GM18909 (cell line): Measurements from ENCODE around the gene BMP8B.

Experiments
- ATAC-seq: cut with Tn5 transposase; IDR thresholded peaks from one replicate; pipeline ENCODE4 v1.9.1; 2021; ENCODE audit warnings: mild to moderate bottlenecking; ENCODE audit not compliant: unreplicated experiment, poor library complexity

BMP8B gene

DNA sequence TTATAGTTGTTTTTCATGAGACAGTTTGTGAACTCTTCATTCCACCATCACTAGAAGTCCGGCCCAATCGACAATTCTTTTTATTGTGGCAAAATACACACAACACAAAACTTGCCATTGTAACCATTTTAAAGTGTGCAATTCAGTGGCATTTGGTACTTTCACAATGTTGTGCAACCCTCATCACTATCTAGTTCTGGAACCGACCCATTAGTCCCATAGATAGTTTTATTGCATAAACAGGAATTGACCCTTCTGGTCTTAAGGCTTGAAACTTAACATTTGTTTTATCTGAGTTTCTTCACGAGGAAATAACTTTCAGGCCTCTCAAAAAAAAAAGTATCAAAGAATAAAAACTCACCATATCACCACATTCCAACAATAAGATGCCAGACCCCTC is 58.8 kb downstream of the BMP8B start:
- ATAC-seq: no peak

DNA sequence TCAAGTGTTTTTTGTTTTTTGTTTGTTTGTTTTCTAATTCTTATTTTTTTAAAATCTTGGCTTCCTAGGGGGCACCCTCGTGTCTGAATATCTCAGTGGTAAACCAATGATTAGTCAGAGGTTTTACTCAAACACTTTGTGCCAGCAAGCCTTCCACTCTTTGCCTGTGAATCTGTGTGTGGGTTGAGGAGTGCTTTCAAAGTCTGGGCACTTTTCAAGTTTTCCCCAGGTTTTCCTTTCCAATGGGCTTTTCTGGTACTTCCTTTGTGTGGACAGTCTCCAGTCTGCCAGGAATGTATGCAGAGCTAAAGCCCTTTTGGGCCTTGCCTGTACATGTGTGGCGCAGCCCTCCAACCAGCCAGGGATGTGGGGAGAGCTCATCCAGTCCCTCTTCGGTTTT is 59.6 kb downstream of the BMP8B start:
- ATAC-seq: no peak

DNA sequence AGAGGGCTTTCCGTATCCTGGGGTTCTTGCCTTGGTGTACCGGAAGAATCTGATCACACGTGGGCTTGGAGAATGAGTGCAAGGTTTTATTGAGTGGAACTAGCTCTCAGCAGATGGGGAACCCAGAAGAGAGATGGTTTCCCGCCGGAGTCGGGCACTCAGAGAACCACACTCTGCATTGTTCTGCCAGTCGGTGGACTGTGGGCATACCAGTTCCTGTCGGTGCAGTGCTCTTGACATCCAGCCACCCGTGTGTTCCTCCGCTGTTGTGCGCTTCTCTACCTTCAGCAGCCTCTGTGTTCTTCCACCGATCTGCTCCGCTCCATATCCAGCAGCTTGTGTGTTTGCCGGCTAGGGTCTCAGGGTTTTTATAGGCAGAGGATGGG is 60.7 kb downstream of the BMP8B start:
- ATAC-seq: no peak

DNA sequence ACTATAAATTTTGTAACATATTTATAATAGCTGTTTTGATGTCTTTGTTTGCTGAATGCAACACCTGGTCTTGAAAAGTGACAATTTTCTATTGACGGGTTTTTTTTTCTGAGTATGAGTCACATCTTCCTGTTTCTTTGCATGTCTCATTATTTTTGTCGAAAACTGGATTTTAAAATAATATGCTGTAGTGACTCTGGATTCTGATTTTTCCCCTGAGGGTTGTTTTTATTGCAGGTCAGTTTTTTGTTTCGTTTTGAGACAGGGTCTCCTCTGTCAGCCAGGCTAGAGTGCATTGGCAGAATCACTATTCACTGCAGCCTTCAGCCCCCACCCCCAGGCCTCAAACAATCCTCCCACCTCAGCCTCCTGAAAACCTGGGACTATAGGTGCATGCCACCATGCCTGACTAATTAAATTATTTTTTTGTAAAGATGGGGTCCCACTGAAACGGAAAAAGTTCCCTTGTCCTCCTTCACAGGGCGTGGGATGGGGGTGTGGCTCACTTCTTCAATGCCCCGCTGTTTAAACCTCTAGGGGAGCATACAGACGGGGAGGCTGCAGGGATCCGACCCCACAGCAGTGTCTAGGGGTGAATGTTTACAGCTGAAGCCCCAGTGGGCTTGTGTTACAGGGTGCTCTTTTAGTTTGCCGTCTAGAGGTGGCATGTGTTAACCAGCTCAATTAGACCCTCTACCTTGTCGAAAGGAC is 61.3 kb downstream of the BMP8B start:
- ATAC-seq: no peak

DNA sequence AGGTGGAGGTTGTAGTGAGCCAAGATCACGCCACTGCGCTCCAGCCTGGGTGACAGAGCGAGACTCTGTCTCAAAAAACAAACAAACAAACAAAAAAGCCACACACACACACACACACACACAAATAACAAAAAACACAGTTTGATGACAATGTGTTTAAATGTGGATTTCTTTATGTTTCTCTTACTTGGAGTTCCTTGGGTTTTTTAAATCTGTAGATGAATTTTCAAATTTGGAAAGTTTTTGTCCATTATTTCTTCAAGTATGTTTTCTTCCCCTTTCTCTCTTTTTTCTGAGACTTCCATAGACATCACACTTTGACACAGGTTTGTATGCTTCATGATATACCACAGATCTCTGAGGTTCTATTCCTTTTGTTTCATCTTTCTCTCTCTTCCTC is 62.1 kb downstream of the BMP8B start:
- ATAC-seq: no peak

DNA sequence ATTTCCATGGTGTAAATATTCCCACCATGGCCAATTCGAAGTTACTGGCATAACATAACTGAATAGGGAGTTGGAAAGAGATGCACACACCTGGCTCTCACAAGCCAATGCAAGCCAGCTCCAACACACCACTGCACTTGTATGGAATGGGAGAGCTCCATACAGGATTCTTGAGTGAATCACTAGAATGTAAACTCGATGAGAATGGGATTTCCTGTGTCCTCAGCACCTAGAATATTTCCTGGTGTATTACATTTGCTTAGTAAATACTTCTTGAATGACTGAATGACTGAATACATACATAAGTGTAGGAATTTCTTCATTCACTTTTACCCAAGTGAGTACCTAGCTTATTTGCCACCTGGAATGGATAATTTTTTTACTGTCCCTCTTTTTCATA is 66.2 kb downstream of the BMP8B start:
- ATAC-seq: no peak

DNA sequence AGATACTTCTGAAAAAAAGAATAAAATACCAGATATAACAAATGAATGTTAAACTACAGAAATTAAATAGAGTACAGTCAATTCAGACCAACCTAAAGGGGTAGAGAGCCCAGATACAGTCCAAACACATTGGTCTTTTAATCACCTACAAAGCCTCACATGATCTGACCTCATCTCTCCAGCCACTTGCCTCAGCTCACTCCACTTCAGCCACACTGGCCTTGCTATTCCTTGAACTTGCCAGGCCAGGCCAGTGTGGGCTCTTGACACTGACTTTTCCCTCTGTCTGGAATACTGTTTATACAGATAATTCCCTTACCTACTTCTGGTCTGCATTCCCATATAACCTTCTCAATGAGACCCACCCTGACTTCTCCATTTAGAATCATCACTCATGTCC is 67.0 kb downstream of the BMP8B start:
- no peak for ATAC-seq

DNA sequence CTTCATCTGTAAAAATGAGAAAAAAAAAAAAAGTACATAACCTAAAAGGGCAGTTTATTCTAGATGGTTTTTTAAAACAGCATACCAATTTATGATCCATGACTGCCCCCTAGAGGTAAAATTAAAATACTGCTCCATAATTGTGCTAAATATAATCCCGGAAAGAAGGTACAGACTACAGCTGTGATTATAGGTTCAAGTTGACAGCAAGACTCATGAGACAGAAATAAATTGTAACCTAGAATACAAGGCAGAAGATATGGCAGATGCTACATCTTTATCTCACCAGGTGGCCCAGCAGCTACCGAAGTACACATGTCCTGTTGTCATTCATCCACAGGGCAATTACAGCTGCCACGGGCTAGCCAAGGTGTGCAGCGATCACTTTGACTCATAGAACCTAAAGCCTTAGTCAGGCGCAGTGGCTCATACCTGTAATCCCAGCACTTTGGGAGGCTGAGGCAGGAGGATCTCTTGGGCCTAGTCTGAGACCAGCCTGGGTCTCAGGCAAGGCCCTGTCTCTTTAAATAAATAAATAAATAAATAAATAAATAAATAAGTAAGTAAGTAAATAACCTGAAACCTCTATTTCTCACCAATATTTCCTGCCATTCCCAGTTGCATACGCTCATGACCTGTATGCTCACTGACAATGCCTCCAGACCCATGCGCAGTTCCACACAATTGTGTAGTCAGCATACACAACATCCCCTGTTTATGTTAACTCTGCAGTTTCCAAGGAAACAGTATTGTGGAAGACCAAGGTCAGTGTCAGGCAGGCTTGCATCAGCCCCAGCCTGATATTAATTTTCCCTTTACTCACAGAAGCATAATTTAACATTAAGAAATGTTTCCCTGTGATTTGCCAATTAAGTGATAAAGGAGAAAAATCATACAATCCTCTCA is 68.3 kb downstream of the BMP8B start:
- ATAC-seq: no peak

DNA sequence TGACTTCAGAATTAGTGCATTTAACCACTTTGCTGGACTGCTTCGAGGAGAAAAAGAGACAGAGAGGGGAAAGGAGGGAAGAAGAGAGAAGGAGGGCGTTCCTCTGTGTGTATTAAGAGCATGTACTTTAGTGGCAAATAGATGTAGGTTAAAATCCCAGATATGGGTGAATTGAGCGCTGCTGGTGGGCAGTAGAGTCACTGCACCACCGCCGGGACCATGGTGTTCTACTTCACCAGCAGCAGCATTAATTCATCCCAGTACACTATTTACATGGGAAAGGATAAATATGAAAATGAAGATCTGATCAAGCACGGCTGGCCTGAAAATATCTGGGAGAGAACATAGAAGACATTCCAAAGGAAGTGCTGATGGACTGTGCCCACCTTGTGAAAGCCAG is 70.9 kb downstream of the BMP8B start:
- ATAC-seq: no peak

DNA sequence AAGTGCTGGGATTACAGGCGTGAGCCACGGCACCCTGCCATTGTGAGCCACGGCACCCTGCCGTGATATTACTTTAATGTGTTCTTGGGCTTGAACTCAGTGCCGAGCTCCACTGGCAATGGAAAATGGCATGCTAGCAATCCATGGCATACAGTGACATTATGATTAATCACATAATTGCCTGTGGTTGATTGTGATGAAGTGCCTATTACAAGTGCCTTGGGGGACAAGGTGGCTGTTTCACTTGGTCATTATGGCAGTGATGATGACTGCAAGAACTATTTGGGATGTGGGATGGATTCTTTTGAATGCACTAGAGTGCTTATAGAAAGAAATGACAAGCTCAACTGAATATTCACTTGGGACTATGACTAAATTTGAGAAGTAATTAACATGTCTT is 75.1 kb downstream of the BMP8B start:
- ATAC-seq: no peak

DNA sequence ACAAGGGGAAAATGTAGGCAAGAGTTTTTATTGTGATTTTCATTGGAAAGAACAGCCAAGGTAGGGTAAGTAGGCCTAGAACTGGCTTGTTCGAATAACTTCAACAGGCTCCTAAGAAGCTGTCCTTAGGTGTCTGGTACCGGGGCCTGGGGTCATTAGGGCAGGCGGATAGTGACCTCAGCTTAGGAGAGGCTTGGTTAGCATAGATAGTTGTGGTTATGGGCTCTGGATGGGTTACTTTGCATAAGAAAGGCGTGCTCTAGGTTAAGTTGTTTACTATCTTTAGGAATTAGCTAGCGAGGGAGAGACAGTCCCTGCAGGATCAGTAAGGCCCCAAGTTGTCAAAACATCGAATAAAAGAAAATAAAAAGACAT is 76.7 kb downstream of the BMP8B start:
- ATAC-seq: no peak

DNA sequence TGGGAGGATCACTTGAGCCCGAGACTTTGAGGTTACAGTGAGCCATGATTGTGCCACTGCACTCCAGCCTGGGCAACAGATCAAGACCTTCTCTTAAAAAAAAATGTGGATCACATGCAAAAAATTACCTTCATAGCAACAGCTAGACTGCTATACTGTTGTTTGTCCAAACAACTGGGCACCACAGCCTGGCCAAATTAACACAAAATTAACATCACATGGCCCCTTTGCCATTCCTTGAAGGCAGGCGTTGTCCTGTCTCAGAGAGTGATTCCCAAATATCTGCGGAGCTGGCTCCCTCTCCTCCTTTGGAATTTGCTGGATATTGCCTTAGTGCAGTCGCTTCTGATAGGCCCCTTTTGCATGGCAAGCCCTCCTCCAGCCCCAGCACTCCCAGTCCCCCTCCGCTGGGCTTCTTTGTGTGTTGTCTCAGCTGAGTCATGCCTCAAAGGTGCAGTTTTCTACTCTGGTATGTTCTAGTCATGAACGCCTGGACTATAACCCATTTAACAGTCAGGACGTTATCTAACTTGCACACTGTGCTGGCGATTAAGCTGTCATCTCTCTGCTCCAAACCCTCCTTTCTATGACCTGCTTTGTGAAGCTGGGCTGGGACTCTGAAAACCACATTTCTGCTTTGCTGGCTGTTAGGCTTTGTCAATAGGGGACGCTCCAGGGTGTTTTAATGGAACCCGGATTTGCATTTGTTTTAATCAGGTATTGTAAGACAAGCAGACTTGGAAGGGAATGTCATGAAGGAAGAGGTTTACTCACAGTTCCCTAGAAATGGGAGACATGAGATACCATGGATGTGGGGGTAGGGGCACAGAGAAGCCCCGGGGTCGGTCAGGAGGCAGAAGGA is 77.3 kb downstream of the BMP8B start:
- no peak for ATAC-seq

DNA sequence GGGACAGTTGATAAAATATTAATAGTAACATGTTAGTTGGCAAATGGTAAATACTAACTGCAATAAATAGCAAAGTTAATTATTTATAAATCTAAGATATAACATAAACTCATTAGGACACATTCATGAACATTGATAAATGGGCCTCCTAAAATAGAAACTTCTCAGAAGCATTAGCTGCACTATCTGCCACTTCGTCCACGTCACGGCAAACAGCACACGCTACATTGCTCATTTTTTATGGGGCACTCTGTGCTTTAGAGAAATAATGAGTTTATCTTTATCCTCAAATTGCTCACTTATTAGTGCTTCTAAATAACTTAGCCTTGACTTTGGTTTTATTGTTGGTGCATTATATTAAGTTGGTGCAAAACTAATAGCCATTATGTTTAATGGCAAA is 81.2 kb downstream of the BMP8B start:
- ATAC-seq: no peak
